HG03342 (cell line): ENCODE data around the gene CHST8.

Source experiments
- ATAC-seq: cut with Tn5 transposase; IDR thresholded peaks from one replicate; pipeline ENCODE4 v1.9.1; 2021; ENCODE audit warnings: mild to moderate bottlenecking, moderate library complexity; ENCODE audit not compliant: unreplicated experiment

Gene CHST8

DNA sequence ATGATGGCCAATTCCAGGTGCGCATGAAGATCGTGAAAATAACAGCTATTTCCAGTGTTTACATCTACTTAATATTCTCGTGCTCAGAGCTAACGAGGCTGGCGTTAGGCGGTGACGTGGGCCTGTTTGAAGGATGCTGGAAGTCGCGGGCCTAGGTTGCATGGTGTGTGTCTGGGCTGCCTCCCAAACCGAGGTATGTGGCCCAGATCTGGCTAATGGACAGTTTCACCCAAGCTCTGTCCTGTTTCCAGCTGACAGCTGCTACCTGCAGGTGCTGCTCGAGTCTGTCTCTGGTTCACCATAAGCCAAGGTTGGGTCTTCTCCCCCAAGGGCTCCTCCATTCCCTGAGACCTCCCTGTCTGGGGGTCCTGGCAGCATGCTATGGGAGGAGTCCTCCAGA is 134.4 kb downstream of the CHST8 start:
- ATAC-seq, result no peak

DNA sequence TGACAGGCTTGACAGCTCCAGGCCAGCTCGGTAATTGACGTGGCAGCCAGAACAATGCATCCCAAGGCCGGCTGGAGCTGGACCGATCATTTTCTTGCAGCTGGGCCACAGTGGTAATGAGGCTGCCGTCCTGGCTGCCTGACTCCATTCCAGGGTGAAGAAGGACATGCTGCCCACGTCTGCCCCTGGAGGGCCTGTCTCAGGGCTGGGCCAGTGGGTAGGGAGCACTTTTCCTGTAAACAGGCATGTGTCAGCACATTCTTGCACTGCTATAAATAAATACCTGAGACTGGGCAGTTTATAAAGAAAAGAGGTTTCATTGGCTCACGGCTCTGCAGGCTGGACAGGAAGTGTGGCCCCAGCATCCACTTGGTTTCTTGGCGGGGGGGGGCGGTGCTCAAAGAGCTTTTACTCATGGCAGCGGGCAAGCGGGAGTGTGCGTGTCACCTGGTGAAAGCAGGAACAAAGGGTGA is 136.8 kb downstream of the CHST8 start:
- no peak for ATAC-seq

DNA sequence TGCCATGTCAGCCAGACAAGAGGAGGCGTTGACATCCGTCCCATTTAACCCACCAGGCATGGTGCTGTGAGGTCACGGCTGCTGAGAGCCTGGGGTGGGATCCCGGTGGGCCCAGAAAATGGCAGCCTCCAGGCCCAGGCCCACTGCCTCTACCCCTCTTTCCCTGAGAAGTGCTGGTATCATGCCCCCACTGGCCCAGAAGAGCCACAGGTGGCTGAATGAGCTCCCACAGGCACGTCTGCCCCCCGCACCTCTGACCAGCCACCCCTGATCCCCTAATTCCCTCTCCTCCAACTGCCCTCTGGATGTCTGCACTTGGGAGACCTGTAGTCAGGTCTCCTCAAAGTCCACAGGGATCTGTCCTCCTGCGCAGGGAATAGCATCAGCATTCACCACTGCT is 137.6 kb downstream of the CHST8 start:
- no peak for ATAC-seq

DNA sequence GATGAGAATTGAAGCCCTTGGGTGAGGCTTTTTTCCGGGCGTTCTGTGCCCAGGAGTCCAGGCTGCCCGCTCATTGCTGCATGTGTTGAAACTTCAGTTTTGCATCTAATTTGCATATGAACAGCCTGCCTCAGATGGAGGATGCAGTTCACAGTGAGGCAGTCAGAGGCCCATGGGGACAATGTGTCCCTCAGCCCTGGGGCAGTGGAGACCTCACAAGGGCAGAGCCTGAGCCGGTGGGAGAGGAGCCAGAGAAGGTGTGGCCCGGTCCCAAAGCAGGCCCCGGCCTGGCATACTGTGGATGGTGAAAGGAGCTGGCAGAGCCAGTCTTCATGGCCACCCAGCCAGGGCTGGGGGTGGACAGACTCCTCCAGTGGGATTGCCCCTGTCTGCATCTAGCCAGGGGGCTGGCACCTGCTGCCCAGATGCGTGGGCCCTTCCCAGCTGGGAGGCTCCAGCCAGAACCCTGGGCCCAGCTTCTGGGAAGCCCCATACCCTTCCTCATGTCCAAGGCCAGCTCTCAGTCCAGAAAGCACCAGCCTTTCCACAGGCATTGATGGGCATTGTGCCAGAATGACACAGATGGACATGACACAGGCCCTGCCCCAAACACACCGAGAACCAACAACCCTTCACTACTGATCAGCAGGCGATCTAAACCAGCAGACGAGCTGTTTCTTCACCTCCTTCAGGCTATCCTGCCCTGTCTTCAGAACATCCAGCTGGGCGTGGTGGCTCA is 142.0 kb downstream of the CHST8 start:
- ATAC-seq, result no peak

DNA sequence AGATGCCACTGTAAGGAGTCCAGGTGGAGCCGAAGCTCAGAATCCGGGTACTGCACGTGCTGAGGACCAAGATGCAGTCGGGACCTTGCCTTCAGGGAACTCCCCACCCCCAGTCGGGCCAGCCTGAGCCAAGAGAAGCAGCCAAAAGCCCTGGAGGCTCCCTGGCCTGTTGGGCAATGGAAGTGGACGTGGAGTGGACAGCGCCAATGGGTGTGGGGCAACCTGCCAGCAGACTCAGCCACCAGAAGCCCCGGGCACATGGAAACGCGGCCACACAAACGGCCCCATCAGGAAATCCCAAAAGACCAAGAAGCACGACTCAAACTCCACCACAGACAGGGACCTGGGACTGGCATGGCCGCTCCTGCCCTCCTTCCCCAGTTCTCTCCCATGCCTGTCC is 144.9 kb downstream of the CHST8 start:
- ATAC-seq, result no peak

DNA sequence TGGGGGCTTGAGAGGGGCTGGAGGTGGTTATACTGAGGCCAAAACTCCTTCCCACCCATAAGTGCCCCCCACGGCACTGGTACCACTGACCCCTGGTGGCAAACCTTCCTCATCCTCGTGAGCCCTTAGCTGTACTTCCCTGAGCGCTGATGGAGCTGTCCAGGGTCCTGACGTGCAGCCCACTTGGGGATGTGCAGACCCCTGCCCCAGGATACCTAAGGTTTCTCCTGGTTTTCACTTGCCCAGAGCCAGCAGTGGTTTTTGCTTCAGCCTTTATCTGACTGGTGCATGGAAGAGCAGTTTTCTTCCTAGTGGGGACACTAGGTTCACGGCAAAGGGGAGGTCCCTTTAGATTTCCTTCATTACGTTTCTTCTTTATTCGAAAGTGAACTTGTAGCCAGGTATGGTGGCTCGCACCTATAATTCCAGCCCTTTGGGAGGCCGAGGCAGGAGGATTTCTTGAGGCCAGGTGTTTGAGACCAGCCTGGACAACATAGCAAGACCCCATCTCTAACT is 146.2 kb downstream of the CHST8 start:
- no peak for ATAC-seq

DNA sequence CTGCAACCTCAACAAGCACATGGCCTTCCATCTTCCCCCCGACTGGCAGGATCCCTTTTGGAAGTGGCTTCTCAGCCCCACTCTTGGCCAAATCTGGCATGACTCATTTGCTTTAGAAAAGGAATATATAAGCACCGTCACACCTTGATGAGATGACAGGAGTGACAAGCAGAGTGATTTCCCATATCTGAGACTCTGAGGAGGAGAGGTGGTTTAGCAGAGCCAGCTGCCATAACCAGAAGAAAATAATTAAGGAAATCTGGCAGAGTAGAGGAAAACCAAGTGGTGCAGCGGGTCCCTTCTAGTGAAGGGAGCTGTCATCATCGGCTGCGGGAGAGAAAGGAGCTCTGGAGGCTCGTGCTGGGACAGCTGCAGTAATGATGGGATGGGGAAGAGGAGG is 147.5 kb downstream of the CHST8 start:
- no peak for ATAC-seq

DNA sequence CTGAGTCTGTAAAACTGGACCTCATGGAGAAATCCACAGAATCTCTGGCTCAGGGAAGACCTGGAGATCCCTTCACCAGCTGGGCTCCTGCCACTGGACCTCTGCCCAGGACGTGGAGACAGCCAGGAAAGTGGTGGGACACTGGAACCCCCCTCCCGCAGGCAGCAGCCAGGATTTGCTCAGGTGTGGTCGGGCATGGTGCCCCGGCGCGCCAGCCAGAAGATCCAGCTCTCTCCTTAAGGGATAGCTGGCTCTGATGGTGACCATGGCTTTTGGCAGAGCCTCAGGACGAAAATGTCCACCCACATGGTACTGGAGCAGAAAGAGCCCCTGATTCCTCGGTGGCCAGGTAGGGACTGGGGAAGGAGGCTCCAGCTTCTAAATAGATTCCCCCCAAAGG is 148.4 kb downstream of the CHST8 start:
- no peak for ATAC-seq

DNA sequence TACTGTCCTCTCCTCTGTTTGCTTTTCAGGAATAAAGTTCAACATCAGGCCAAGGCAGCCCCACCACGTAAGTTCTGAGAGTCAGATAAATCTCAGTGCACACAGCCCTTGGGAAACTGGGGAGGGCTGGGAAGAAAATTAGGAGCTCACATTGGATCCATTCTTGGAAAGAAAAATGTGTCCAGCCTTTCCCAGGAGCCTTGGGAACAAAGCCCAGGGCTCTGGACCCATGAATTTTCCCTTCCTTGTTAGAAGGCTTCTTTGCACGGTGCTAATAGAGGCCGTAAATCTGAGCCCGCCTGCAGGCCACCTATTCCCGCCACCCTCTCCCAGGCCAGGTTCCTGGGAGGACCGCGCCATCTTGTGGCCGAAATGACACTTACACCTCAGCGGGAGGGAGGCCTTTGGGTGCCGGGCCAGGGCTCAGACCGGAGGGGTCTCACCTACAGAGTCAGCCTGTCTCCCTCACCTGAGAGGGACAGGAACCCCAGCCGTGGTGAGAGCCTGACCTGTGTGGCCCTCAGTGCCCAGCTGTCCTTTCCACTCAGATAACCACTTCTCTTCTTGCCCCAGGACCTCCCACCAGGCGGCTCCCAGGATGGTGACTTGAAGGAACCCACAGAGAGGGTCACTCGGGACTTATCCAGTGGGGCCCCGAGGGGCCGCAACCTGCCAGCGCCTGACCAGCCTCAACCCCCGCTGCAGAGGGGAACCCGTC is 149.8 kb downstream of the CHST8 start:
- ATAC-seq, result peak; percentile 56

DNA sequence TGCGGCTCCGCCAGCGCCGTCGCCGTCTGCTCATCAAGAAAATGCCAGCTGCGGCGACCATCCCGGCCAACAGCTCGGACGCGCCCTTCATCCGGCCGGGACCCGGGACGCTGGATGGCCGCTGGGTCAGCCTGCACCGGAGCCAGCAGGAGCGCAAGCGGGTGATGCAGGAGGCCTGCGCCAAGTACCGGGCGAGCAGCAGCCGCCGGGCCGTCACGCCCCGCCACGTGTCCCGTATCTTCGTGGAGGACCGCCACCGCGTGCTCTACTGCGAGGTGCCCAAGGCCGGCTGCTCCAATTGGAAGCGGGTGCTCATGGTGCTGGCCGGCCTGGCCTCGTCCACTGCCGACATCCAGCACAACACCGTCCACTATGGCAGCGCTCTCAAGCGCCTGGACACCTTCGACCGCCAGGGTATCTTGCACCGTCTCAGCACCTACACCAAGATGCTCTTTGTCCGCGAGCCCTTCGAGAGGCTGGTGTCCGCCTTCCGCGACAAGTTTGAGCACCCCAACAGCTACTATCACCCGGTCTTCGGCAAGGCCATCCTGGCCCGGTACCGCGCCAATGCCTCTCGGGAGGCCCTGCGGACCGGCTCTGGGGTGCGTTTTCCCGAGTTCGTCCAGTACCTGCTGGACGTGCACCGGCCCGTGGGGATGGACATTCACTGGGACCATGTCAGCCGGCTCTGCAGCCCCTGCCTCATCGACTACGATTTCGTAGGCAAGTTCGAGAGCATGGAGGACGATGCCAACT is 150.5 kb downstream of the CHST8 start:
- no peak for ATAC-seq

DNA sequence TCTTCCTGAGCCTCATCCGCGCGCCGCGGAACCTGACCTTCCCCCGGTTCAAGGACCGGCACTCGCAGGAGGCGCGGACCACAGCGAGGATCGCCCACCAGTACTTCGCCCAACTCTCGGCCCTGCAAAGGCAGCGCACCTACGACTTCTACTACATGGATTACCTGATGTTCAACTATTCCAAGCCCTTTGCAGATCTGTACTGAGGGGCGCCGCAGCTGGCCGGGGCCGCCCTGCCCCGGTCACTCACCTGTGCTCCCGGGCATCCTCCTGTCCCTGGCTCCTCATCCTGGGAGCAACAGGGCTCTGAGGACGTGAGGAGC is 151.1 kb downstream of the CHST8 start:
- no peak for ATAC-seq

DNA sequence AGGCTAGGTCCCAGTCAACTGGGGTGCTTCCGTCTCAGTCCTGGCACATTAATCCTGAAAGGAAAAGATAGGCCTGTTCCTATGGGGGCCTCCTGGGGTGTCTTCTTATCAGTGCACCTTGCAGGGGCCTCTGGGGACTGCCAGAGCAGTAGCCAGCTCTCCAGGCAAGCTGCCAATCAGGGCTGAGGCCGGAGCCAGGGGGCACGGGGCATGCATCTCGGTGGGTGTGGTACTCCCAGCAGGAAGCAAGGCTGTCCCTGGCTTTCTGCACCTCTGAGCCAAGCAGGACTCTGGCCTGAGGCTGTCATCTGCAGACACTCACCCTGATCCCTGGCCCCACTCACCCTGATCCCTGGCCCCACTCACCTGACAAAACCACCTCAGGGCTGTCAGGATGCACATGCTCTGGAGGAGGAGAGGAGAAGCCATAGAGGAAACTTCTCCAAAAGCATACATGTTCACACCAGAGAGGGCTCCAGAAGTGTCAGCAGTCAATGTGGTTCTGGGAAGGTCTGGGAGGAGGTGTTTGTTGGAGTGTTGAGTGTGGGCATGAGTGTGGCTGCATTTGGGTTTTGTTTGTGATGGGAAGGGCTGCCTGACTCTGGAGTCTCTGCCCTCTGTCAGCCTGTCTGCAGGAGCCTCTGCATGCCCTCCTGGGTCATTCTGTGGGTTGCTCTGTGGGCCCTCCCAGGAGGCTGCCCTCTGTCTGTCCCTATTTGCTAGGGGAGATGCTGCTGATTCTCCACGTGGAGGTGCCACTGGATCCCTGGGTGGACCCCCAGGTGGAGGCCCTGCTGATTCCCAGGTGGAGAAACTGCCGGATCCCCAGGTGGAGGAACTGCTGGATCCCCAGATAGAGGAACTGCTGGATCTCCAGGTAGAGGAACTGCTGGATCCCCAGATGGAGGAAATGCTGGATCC is 152.2 kb downstream of the CHST8 start:
- ATAC-seq, result no peak

DNA sequence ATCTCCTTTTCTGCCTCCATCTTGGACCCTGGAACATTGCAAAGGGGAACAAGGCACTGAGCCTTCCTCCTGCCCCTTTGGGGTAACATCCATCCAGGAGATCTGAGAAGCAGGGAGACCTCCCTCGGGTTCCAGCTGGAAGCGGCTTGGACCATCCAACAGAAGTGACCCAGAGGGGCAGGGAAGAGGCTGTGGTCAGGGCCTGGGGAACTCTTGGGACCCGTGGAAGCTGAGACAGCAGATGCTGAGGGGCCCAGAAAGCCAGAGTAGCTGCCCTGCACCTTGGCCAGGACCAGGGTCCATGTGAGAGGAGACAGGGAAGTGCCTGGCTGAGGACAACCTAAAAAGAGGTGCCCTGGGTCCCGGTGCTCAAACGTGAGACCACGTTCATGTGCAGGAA is 153.0 kb downstream of the CHST8 start:
- ATAC-seq, result no peak

DNA sequence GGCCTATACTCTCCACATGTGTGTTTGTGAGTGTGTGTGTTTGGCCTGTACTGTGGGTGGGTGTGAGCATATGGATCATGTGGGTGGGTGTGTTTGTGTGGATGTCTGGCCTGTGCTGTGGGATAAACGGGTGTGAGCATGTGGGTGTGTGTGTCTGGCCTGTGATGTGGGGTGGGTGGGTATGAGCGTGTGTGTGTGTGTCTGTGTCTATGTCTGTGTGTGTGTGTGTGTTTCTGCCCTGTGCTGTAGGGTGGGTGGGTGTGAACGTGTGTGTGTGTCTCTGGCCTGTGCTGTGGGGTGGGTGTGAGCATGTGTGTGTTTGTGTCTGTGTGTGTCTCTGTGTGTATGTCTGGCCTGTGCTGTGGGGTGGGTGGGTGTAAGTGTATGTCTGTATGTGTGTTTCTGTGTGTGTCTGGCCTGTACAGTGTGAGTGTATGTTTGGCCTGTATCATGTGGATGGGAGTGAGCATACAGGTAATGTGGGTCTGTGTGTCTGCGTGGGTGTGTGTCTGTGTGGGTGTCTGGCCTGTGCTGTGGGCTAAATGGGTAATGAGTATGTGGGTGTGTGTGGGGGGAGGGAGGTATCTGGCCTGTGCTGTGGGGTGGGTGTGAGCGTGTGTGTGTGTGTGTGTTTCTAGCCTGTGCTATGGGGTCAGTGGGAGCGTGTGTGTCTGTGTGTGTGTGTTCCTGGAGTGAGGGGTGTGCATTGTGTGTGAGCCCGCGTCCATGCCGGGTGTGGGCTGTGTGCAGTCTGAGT is 154.2 kb downstream of the CHST8 start:
- no peak for ATAC-seq

DNA sequence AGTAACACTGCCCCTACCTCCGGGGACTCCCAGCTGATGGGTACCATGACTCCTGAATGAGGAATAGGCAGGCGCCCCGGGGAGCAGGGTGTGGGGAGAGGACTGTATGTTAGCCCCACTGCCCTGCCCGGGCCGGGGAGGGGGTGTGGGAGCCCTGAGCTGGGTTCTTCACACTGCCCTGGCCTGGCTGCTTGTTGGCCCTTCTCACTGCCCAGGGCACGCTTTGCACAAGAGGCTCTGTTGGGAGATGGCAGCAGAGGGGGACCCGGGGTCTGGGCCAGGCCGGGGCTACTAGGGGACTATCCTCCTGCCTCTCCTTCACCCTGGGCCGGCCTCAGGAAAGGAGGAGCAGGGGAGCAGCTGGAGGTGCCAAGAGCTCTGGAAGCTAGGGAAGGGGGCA is 155.6 kb downstream of the CHST8 start:
- no peak for ATAC-seq

DNA sequence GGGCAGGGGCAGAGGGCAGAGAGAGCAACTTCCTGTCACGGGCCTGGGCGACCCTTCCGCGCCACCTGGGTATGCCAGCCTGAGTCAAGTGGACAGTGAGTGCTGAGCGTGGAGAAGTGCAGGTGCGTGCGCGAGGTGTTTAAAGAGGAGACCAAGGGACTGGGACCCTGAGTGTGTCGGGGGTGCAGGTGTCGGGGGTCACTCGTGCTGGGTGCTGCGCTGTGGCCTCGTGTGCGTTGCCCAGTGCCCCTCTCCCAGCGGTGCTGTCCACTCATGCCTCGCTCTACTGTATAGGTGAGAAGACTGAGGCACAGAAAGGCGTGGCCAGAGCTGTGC is 156.0 kb downstream of the CHST8 start:
- no peak for ATAC-seq

DNA sequence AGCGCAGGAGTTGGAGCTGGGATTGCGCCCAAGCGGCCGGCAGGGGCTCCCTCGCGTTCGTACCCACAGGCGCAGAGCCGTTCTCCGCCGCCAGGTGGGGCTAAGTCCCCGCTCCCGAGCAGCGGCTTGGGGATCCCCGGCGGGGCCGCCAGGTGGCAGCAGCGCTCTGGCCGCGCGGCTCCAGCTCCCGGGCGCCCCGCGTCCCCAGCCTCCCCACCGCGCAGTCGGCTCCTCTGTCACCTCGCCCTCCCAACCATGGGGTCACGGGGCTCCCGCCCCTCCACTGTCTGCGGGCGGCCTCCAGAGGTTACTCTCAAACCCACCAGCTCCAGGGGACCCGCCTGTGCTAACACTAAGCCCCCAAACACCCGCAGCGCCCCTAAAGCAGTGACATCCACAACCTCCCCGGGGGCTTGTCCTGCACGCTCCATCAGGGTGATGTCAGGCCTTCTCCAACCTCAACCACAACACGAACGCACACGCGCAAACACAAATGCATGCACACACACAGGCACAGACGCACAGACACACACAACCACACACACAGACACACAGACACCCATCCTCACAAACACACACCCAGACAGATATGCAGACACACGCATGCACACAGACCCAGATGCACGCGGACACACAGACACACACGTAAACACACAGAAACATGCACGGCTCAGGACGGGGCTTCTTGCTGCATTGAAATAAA is 156.5 kb downstream of the CHST8 start:
- ATAC-seq, result peak; percentile 90

DNA sequence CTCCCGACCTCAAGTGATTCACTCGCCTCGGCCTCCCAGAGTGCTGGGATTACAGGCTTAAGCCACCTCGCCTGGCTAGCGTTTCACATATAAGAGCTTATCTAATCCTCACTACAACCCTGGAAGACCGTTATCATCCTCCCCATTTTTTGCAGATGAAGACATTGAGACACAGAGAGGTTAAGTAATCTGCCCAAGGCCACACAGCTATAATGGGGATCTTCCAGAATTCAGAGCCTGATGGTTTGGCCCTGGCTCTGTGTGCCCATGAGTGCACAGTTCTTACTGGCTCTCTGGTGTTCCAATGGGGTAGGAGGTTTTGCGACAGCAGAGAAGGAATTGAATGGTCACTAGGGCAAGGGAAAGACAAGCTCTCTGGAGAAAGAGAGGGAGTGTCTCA is 158.1 kb downstream of the CHST8 start:
- no peak for ATAC-seq

DNA sequence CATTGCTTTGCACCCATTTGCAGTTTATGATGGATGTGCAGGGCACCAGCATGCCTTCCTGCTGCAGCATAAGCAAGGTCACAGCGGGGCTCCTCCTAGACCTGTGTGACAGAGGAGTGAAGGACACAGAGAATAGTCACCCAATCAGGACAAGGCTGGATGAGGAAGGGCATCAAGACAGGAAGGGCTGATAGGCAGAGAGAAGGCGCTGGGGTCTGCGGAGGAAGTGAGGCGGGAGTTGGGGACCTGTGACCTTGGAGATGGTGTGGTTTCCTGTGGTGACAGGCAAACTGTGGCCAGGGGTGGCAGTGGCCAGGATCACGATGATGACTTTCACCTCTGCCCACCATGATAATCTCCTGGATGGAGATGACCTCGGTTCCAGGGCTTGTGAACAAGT is 158.5 kb downstream of the CHST8 start:
- ATAC-seq, result no peak

DNA sequence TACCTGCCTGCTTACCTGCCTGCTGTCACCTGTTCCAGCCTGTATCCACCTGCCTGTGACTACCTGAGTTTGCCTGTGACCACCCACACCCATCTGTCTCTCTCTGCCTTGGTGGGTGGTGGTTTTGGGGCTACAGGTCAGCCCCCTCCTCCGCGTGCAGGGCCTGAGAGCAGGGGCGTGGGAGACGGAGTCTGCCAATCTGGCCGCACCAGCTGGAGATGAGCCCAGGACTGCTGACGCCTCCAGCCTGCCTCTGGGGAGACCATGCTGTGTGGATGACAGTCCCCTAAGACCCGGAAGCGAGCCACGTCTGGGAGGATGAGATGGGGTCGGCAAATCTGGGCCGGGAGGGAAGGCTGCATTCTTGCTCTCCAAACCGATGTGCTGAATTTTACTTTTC is 159.0 kb downstream of the CHST8 start:
- no peak for ATAC-seq
